Thyroid gland (tissue), 4 donors: ENCODE data around the gene LGR4.

Experiments used
- POLR2A ChIP-seq, 2 donors: fragments of 450-650 bp; IDR thresholded peaks; one replicate each; pipeline ENCODE4 v1.6.1; 2017; ENCODE audit warnings: antibody characterized with exemption in 2 of 2, mild to moderate bottlenecking in 2 of 2, moderate library complexity in 1 of 2
- TF ChIP-seq, protein P1 (sequence below), 6 experiments: fragments of 200-600 bp in 3 of 6; fragments of 450-650 bp in 3 of 6; sonication (generic) in 3 of 6; IDR thresholded peaks; one replicate each; pipeline ENCODE4 v1.5.1; 2016 to 2019; ENCODE audit warnings: antibody characterized with exemption in 6 of 6, mild to moderate bottlenecking in 2 of 6, inconsistent platforms in 1 of 6, moderate library complexity in 1 of 6

DNA sequence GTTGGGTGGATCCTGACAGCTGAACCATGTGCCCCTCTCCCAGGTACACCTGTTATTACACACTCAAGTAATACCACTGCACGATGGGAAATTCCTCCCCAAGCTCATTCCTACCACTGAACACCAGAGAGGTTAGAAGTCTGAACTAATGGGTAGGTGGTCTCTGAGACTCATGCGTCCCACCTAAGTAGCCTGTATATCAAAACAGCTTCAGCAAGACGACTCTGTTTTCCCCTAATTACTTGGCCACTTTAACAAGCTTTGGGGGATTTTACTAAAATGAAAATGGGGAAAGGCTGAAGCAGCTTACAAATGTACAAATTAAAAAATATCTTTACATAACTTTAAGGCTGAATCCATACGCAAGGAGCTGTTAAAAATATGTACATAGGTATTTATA is 29.4 kb downstream of the LGR4 start:
- TF ChIP-seq, protein P1, sequence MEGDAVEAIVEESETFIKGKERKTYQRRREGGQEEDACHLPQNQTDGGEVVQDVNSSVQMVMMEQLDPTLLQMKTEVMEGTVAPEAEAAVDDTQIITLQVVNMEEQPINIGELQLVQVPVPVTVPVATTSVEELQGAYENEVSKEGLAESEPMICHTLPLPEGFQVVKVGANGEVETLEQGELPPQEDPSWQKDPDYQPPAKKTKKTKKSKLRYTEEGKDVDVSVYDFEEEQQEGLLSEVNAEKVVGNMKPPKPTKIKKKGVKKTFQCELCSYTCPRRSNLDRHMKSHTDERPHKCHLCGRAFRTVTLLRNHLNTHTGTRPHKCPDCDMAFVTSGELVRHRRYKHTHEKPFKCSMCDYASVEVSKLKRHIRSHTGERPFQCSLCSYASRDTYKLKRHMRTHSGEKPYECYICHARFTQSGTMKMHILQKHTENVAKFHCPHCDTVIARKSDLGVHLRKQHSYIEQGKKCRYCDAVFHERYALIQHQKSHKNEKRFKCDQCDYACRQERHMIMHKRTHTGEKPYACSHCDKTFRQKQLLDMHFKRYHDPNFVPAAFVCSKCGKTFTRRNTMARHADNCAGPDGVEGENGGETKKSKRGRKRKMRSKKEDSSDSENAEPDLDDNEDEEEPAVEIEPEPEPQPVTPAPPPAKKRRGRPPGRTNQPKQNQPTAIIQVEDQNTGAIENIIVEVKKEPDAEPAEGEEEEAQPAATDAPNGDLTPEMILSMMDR (IDR thresholded peaks at IDR 0.05) = no peak
- TF ChIP-seq POLR2A (IDR thresholded peaks at IDR 0.05) = no peak
